T follicular helper cell (primary cell): ENCODE measurements around the gene OLIG1.

Source experiments
- DNase-seq: peaks from one replicate; pipeline ENCODE4 v3.0.0-alpha.2; 2020; ENCODE audit warnings: low read depth

Gene OLIG1

GRCh38 chr21:33063907-33064622 lies 5.9 kb upstream of the OLIG1 start:
- DNase-seq: no peak

GRCh38 chr21:33064623-33065390 lies 5.1 kb upstream of the OLIG1 start:
- no peak for DNase-seq

- no peak for DNase-seq
Measured at GRCh38 chr21:33067043-33067442, 2.9 kb upstream of the OLIG1 start.

GRCh38 chr21:33067457-33067856 lies 2.5 kb upstream of the OLIG1 start:
- no peak for DNase-seq

GRCh38 chr21:33069243-33069642 lies 698 bp upstream of the OLIG1 start:
- no peak for DNase-seq

- DNase-seq: no peak
Measured at GRCh38 chr21:33069645-33069993, 322 bp upstream of the OLIG1 start.

GRCh38 chr21:33070744-33070997 lies 730 bp downstream of the OLIG1 start:
- DNase-seq: no peak

- DNase-seq: no peak
Measured at GRCh38 chr21:33070998-33071769, 1.2 kb downstream of the OLIG1 start.

GRCh38 chr21:33071770-33072306 lies 1.9 kb downstream of the OLIG1 start:
- DNase-seq: no peak

- DNase-seq: no peak
Measured at GRCh38 chr21:33073636-33074035, 3.7 kb downstream of the OLIG1 start.

- no peak for DNase-seq
Measured at GRCh38 chr21:33075128-33075527, 5.2 kb downstream of the OLIG1 start.

- no peak for DNase-seq
Measured at GRCh38 chr21:33075596-33076195, 5.8 kb downstream of the OLIG1 start.

- DNase-seq: no peak
Measured at GRCh38 chr21:33076600-33077329, 6.8 kb downstream of the OLIG1 start.

- DNase-seq: no peak
Measured at GRCh38 chr21:33078907-33079582, 9.1 kb downstream of the OLIG1 start.

- no peak for DNase-seq
Measured at GRCh38 chr21:33080376-33080775, 10.4 kb downstream of the OLIG1 start.

GRCh38 chr21:33080776-33081175 lies 10.8 kb downstream of the OLIG1 start:
- no peak for DNase-seq

- no peak for DNase-seq
Measured at GRCh38 chr21:33088384-33088783, 18.4 kb downstream of the OLIG1 start.

GRCh38 chr21:33089395-33090119 lies 19.6 kb downstream of the OLIG1 start:
- no peak for DNase-seq

- DNase-seq: no peak
Measured at GRCh38 chr21:33096426-33096825, 26.5 kb downstream of the OLIG1 start.

GRCh38 chr21:33099131-33099530 lies 29.2 kb downstream of the OLIG1 start:
- DNase-seq: no peak
